Measurements from ENCODE around the gene IL12RB1.

Gene IL12RB1

DNA sequence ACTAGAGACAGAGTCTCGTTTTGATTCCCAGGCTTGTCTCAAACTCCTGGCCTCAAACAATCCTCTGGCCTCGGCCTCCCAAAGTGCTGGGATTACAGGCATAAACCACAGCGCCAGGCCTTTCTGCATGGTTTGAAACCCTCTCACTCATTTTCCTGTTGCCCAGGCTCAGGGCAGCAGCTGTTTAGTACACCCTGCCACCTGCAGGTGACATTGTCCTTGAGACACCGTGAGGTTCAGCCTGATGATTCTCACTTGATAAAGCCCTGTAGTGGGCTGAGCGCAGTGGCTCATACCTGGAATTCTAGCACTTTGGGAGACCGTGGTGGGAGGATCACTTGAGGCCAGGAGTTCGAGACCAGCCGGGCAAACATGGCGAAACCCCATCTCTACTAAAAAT, 12.5 kb downstream of the IL12RB1 start:
- TF ChIP-seq, protein P1, sequence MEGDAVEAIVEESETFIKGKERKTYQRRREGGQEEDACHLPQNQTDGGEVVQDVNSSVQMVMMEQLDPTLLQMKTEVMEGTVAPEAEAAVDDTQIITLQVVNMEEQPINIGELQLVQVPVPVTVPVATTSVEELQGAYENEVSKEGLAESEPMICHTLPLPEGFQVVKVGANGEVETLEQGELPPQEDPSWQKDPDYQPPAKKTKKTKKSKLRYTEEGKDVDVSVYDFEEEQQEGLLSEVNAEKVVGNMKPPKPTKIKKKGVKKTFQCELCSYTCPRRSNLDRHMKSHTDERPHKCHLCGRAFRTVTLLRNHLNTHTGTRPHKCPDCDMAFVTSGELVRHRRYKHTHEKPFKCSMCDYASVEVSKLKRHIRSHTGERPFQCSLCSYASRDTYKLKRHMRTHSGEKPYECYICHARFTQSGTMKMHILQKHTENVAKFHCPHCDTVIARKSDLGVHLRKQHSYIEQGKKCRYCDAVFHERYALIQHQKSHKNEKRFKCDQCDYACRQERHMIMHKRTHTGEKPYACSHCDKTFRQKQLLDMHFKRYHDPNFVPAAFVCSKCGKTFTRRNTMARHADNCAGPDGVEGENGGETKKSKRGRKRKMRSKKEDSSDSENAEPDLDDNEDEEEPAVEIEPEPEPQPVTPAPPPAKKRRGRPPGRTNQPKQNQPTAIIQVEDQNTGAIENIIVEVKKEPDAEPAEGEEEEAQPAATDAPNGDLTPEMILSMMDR (IDR thresholded peaks at IDR 0.05; ENCODE audit: low read depth, low read length, missing control alignments), result no peak
- in situ Hi-C loops (cut with HindIII; ENCODE audit: low sequenced_read_pairs), result no loop called here
- H3K4me3 ChIP-seq (ENCODE audit: low read depth, low read length), result no peak overlapping the region
- no peak for DNase-seq (ENCODE audit: low read depth)

DNA sequence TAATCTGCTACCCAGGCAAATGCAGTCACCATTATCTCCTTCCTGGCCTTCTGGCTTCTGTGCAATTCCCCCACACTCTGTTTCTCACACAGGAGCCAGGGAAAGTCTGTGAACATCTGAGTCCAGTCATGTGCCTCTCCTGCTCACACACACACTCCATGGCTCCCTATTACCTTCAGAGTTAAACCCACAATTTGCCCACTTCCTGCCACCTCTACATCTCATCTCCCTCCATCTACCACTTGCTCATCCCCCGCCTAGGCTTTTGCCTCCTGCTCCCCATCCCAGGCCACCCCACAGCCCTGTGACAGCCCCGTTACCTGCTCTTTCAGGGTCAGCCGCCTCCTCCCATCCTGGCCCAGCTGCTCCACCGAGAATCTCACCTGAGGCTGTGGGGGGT, 13.5 kb downstream of the IL12RB1 start:
- no peak overlapping the region for H3K4me3 ChIP-seq (ENCODE audit: low read depth, low read length)

DNA sequence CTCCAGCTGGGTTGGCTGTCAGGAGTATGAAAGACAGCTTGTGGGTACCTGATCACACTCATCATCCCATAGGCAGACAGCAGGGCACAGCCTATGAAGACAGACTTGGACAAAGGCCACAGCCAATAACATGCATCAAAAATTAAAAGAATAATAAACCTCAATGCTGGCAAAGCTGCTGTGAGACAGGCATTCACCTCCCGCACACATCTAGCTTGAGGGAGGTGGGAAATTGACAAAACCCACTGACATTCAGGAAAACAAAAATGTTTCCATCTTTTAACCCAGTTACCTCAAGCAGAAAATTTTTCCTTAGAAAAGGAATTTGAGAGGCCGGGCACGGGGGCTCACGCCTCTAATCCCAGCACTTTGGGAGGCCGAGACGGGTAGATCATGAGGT, 14.4 kb downstream of the IL12RB1 start:
- DNase-seq (ENCODE audit: low read depth), result no peak
- in situ Hi-C loops (cut with HindIII; ENCODE audit: low sequenced_read_pairs), result no loop called here
- no peak overlapping the region for H3K4me3 ChIP-seq (ENCODE audit: low read depth, low read length)
- TF ChIP-seq, protein P1 (IDR thresholded peaks at IDR 0.05; ENCODE audit: low read depth, low read length, missing control alignments), result no peak

More for the DNA sequence above, 13.5 kb downstream of the IL12RB1 start:
- no peak for DNase-seq (ENCODE audit: low read depth)
- in situ Hi-C loops (cut with HindIII; ENCODE audit: low sequenced_read_pairs), result no loop called here
- TF ChIP-seq, protein P1 (IDR thresholded peaks at IDR 0.05; ENCODE audit: low read depth, low read length, missing control alignments), result no peak

DNA sequence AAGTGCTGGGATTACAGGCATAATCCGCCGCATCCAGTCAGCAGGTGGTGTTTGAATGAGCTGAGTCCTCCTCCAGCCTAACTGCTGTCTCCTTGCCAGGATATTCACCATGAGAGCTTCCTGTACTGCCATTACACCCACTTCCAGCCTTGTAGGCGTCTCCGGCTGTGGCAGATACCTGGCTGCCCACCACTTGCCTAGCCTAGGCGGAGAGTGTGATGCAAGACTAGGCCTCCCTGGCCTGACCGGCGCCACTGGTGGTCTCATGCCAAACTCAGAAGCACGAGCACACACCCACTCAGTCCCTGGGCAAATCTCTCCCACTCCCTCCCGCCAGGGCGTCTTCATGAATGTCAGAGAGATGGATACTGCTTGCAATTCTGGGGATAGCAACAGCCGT, 16.6 kb downstream of the IL12RB1 start:
- in situ Hi-C loops (cut with HindIII; ENCODE audit: low sequenced_read_pairs), result no loop called here
- TF ChIP-seq, protein P1 (IDR thresholded peaks at IDR 0.05; ENCODE audit: low read depth, low read length, missing control alignments), result no peak
- no peak for DNase-seq (ENCODE audit: low read depth)
- no peak overlapping the region for H3K4me3 ChIP-seq (ENCODE audit: low read depth, low read length)

DNA sequence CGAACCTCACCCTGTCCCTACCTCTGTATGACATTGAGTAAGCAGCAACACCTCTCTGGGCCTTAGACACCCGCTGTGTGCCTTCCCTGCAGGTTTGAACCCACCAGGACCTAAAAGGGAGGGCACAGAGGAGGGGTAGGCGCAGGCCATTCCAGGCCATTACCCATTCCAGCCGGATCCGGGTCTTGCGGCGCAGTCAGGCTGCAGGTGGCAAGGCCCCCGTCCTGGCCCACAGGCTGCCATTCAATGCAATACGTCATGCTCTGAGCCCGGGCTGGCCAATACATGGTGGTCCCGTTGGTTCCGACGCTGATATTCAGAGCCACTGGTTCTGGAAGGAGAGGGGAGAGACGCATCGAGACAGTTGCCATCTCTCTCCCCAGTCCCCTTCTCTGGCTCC, 17.4 kb downstream of the IL12RB1 start:
- DNase-seq (ENCODE audit: low read depth), result no peak
- H3K4me3 ChIP-seq (ENCODE audit: low read depth, low read length), result no peak overlapping the region
- in situ Hi-C loops (cut with HindIII; ENCODE audit: low sequenced_read_pairs), result no loop called here
- TF ChIP-seq, protein P1 (IDR thresholded peaks at IDR 0.05; ENCODE audit: low read depth, low read length, missing control alignments), result no peak

DNA sequence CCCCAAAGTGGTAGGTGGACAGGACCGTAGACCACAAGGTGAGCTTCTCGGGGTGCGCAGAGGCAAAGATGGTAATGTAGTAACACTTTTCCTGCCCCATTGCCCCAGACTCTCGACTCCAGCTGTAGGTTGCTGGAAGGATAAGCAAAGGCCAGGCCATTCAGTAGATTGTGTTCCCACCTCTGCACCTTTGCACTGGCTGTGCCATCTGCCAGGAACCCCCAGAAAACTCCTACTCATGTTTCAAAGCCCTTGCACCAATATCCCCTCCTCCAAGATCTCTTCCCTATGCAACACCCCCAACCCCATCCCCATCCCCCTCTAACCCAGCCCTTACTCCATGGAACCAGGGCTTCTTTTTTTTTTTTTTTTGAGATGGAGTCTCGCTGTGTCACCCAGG, 18.3 kb downstream of the IL12RB1 start:
- H3K4me3 ChIP-seq (ENCODE audit: low read depth, low read length), result no peak overlapping the region
- in situ Hi-C loops (cut with HindIII; ENCODE audit: low sequenced_read_pairs), result no loop called here
- TF ChIP-seq, protein P1 (IDR thresholded peaks at IDR 0.05; ENCODE audit: low read depth, low read length, missing control alignments), result no peak
- no peak for DNase-seq (ENCODE audit: low read depth)

DNA sequence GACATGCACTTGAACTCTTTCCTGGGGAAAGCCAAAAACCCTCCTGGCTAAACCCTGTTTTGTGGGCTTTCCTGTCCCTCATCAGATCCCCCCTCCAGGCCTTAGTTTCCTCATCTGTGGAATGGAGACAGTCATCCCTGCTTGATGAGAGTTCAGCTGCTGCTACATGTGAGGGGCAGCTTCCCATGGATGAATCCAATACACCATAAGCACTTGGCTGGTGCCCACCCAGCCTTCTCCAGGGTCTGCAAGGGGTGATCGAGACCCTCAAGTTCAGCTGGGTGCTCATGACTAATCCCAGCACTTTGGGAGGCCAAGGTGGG, 21.6 kb downstream of the IL12RB1 start:
- in situ Hi-C loops (cut with HindIII; ENCODE audit: low sequenced_read_pairs), result no loop called here
- H3K4me3 ChIP-seq (ENCODE audit: low read depth, low read length), result no peak overlapping the region
- no peak for DNase-seq (ENCODE audit: low read depth)
- TF ChIP-seq, protein P1 (IDR thresholded peaks at IDR 0.05; ENCODE audit: low read depth, low read length, missing control alignments), result no peak
